Chondrocyte (in vitro differentiated cells): ENCODE measurements around the gene PTPRG. TPM values are rescaled to one million over a fixed set of nuclear protein-coding genes. Genes with fewer than 3 reads are reported as not detected.

Source experiments
- DNase-seq: peaks from one replicate; pipeline ENCODE4 v3.0.0; 2021; ENCODE audit warnings: mixed read lengths, low spot score
- H3K27ac Mint-ChIP-seq: one replicate; pipeline ENCODE4 v1.8.0; 2021; ENCODE audit warnings: mild to moderate bottlenecking, moderate library complexity, mixed read lengths; ENCODE audit not compliant: unreplicated experiment
- H3K27me3 Mint-ChIP-seq: 2 replicates; pipeline ENCODE4 v1.8.0; 2021; ENCODE audit warnings: low read depth, mixed read lengths
- H3K36me3 Mint-ChIP-seq: 2 replicates; pipeline ENCODE4 v1.8.0; 2021; ENCODE audit warnings: low read depth, mixed read lengths
- H3K4me1 Mint-ChIP-seq: 2 replicates; pipeline ENCODE4 v1.8.0; 2021; ENCODE audit warnings: low read depth, mild to moderate bottlenecking, mixed read lengths
- H3K4me3 Mint-ChIP-seq: one replicate; pipeline ENCODE4 v1.8.0; 2021; ENCODE audit warnings: mild to moderate bottlenecking, moderate library complexity, mixed read lengths; ENCODE audit not compliant: unreplicated experiment
- H3K9me3 Mint-ChIP-seq: 2 replicates; pipeline ENCODE4 v1.8.0; 2021; ENCODE audit warnings: low read depth, mixed read lengths
- total RNA-seq: library from RNA; stranded (reverse); gene quantifications from 3 replicates; pipeline ENCODE4 v1.2.1, GENCODE V29; 2021
- TF ChIP-seq, protein P1 (sequence below): fragments of 200-600 bp; sonication (generic); IDR thresholded peaks from 2 replicates; pipeline ENCODE4 v1.5.0; 2021; ENCODE audit warnings: antibody characterized with exemption, mild to moderate bottlenecking, moderate library complexity

PTPRG gene
- total RNA-seq, 1 donor from 2014 or later: 45.5 TPM

DNA sequence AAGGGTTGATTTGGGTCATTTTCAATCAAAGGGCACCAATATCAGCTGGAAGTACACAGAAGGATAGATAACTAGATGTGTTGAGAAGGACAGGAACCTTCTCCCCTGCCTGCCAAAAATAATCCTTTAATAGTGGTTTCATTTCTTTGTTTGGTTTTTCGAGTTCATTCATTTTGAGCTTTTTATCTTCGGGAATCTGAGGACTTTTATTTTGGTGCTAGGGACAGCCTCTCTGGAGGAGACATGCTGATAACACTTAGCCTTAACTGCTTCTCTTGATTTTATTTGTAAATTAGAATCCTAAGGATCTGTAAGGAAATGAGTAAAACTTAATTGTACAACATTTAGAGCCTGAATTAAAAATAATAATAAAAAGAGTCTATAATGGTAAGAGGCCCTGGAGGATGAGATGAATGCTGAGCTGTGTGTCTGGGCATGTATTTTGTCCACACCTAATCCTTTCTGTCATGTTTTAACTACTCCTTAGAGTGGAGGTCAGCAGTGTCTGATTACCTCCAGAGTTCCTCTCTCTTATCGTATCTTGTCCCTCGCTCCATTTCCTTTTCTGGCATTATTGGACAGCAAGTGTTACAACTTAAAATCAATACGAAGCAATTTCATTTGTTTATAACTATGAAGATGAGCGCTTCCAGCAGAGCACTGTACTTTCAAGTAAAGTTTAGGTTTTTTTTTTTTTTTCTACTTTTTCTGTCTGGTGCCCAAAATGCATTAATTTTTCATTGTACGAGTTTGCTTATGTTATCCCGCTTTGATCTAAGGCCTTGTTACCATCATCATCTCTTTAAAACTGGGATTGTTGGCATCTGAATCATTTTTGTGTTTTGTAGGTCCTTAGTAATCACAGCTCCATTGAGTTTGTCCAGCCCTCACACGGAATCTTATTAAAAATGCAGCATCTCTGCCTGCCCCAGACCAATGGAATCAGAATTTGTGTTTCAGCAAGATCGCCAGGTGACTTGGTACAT lies 22.8 kb downstream of the PTPRG start:
- no peak overlapping the region for H3K4me3 Mint-ChIP-seq
- TF ChIP-seq, protein P1, sequence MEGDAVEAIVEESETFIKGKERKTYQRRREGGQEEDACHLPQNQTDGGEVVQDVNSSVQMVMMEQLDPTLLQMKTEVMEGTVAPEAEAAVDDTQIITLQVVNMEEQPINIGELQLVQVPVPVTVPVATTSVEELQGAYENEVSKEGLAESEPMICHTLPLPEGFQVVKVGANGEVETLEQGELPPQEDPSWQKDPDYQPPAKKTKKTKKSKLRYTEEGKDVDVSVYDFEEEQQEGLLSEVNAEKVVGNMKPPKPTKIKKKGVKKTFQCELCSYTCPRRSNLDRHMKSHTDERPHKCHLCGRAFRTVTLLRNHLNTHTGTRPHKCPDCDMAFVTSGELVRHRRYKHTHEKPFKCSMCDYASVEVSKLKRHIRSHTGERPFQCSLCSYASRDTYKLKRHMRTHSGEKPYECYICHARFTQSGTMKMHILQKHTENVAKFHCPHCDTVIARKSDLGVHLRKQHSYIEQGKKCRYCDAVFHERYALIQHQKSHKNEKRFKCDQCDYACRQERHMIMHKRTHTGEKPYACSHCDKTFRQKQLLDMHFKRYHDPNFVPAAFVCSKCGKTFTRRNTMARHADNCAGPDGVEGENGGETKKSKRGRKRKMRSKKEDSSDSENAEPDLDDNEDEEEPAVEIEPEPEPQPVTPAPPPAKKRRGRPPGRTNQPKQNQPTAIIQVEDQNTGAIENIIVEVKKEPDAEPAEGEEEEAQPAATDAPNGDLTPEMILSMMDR: no peak
- no peaks in the 10 kb centered on the region for H3K27me3 Mint-ChIP-seq
- H3K4me1 Mint-ChIP-seq: peaks cover 11% of the 10 kb centered on the region
- no peaks in the 10 kb centered on the region for H3K9me3 Mint-ChIP-seq
- DNase-seq: no peak
- peaks cover 6% of the 10 kb centered on the region for H3K36me3 Mint-ChIP-seq
- H3K27ac Mint-ChIP-seq: peak overlapping the region; percentile 34

- no peak overlapping the region for H3K4me3 Mint-ChIP-seq
- H3K36me3 Mint-ChIP-seq: peaks cover 8% of the 10 kb centered on the region
- DNase-seq: no peak
- H3K27me3 Mint-ChIP-seq: no peaks in the 10 kb centered on the region
- peaks cover 13% of the 10 kb centered on the region for H3K4me1 Mint-ChIP-seq
- H3K9me3 Mint-ChIP-seq: no peaks in the 10 kb centered on the region
- no peak overlapping the region for H3K27ac Mint-ChIP-seq
- TF ChIP-seq, protein P1: no peak
Observed at GRCh38 chr3:61589856-61590255, 28.5 kb downstream of the PTPRG start.

DNA sequence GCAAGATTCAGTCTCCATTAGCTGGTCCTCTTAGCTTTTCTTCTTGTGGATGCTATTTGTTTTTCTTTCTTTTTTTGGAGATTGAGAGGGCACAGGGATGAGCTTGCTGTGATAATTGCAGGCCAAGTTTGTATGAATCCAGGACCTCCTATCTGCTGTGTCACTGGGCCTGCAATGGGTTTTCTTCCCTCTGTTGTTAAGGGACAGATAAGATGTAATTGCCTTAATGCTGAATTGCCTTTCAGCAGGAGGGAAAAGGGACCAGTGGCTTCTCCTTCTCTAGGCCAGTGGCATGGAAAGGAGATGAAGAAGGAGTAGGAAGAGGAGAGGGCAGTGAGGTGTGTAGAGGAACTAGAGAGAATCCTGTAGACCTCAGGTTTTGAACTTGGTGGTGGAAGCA lies 29.9 kb downstream of the PTPRG start:
- DNase-seq: no peak
- Mint-ChIP-seq H3K9me3 (no peaks in the 10 kb centered on the region), H3K4me3 (no peak overlapping the region), H3K27me3 (no peaks in the 10 kb centered on the region), H3K4me1 (peaks cover 26% of the 10 kb centered on the region), H3K36me3 (peaks cover 7% of the 10 kb centered on the region), H3K27ac (no peak overlapping the region)
- TF ChIP-seq, protein P1: no peak

DNA sequence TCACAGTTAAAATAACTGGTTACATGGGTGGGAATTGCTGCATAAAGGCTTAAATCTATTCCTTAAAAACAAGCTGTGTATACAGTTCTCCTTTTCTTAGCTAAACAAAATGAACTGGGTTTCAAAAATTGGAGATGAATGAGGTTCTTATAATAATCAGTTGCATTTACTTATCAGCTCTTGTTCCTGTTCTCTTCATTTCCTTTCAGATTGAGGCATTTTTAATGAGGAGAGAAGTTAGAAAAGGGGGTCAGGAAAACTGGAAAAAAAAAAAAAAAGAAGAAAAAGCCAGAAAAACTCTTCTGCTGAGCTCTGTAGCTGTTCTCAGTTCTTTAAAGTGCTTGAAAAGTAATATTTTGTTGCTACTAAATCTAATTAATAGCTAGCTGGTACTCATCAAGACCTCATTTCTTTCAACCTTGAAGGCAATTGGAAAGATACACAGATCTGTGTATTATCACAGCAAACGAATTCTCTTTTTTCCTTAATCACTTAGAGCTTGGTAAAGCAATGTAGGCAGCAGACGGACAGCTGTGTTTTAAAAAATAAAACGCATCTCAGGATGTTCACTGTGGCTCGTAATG lies 32.2 kb downstream of the PTPRG start:
- no peak overlapping the region for H3K27ac Mint-ChIP-seq
- DNase-seq: no peak
- peaks cover 26% of the 10 kb centered on the region for H3K4me1 Mint-ChIP-seq
- no peaks in the 10 kb centered on the region for H3K9me3 Mint-ChIP-seq
- no peaks in the 10 kb centered on the region for H3K27me3 Mint-ChIP-seq
- no peak overlapping the region for H3K4me3 Mint-ChIP-seq
- TF ChIP-seq, protein P1: no peak
- peaks cover 7% of the 10 kb centered on the region for H3K36me3 Mint-ChIP-seq

DNA sequence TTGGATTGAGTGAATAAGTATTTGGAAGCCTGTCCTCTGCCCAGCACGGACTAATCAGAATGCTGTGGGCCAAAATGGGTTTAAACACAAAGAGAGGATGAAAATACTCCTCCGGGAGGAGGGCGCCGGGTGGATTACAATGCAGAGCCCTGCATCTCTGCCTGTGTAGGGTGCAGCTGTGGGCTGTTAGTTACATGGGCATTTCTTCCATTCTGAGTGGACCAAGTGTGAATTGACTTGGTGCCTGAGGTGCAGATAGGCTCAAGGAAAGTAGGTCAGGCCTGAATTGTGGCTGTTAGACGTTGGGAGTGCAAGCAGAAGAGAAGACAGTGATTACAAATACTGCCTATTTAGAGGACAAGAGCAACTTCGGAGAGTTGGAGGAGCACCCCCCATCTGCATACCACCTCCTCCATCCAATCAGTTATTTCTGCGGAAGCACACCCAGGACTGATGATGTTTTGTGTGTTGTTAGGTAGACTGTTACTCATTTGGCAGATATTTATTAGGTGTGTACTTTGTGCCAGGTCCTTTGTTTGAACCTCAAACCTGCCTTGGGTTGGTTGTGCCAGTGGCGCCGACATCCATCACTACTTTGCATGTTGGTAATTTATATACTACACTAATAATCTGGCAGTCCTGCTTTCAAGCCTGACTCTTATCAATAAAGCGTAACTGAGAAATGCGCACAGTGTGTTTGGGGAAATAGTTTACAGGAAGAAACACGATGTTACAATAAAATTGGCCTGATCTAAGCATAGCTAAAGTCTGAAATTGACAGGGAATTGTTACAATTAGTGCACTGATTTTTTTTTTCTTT lies 33.0 kb downstream of the PTPRG start:
- TF ChIP-seq, protein P1: no peak
- no peak overlapping the region for H3K27ac Mint-ChIP-seq
- H3K4me1 Mint-ChIP-seq: peaks cover 26% of the 10 kb centered on the region
- H3K9me3 Mint-ChIP-seq: no peaks in the 10 kb centered on the region
- DNase-seq: no peak
- peaks cover 7% of the 10 kb centered on the region for H3K36me3 Mint-ChIP-seq
- H3K4me3 Mint-ChIP-seq: no peak overlapping the region
- no peaks in the 10 kb centered on the region for H3K27me3 Mint-ChIP-seq
